AML-193 (cell line): ENCODE measurements around the gene AICDA.

Experiments
- DNase-seq, 2 experiments: peaks; one replicate each; lab custom pipeline; 2025; lab: John Stamatoyannopoulos, UW

Gene AICDA

DNA sequence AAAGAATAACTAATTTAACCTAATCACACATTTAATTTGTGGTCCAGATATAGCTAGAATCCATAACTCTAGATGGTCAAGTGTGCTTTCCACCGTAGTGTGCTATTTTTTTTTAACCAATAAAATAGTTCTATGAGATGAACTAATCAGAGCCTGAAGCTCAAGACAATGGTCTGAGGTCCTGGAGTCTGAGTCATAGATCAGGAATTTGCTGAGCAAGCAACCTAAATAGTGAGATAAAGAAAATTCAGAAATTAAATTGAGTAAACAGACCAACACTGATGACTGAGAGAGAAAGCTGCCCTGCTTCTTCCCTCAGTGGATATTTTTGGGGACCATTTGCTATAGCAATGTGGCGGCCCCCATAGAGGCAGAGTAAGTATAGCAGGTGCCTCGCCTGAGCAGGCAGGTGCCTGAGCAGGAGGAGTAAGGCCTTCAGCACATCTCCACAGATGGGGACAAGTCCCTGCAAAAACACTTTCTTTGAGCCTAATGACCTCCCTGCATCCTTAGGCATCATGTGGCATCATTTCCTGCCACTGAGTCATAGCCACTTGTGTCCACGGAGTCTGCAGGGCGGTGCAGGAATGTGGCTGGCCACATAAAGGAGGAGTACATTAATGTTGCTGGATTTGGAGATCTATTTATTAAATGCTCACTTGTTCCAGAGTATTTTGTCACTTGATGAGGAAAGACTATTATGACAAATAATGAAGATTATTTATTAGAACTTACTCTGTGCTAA is 58.0 kb downstream of the AICDA start:
- DNase-seq = no peak

DNA sequence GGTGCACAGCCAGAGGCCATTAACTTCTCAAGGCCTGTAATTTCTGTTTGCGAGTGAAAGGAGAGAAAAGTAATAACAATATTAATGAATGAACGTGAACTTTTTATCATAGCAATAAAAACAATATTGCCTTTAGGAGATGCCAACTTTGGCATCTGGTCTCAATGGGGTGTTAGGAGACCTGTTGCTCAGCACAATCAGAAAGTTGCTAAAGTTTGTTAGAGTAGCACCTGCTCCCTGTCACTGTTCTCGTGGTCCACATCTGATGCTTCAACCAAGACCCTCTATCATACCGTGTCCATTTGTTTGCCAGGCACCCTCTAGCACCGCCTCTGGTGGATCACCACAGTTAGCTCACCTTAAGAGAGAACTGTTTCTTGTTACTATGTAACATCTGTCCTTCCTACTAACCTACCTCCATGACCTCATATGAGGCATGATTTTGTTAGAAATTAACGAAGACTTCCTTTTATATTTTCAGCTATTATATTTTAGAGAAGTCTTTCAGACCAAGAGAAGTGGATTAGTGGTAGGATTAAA is 59.5 kb downstream of the AICDA start:
- no peak for DNase-seq
